Globus pallidus (tissue), 1 donor: ENCODE data around the gene PRKACB.
"Not testable (repeated sequence)": the region's sequence is repeated elsewhere in the genome, so short reads cannot be mapped to it uniquely, and the experiment has no call there.

Experiments
- DNase-seq: peaks from one replicate; pipeline ENCODE4 v3.0.0-alpha.2; 2015; ENCODE audit warnings: low spot score

Gene PRKACB

DNA sequence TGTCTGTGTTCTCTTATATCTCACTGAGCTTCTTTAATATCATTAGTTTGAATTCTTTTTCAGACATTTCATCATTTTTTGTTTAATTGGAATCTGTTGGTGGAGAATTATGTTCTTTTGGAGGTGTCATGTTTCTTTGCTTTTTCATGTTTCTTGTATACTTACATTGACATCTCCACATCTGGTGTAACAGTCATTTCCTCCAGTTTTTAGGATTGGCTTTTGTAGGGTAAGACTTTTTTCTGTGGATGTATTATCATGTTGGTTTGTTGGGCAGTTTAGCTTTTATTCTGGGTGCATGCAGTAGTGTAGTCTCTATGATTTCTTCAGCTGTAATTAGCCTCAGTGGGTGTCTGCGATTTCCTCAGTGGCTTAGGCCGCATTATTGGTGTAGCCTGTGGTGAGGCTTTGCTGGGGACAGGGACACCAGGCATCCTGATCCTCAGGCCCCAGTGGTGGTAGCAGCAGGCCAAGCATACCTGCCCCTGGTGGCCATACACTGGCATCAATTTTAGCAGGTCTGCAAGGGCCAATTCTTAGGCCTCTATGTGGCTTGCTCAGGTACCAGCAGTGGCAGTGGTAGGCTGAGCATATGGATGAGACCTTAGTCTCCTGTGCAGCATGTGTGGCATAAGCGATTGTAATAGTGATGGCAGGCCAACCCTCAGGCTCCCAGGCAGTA is 79.8 kb downstream of the PRKACB start:
- DNase-seq: no peak

DNA sequence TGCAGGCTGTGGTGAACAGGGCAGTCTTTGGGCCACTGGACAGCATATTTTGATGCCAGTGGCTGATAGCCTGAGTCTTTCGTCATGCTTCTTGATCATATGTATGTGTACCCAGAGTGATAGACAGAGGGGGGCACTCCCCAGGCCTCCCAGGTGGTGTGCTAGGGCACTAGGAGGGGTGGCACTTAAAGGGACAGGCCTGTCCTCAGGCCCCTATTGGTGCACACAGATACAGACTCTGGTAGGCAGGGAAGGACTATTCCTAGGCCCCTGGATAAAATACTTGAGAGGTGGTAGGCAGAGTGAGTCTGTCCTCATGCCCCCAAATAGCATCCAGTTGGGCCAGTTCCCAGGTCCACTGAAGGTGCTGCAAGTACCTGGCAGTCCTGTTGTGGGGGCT is 80.8 kb downstream of the PRKACB start:
- no peak for DNase-seq

DNA sequence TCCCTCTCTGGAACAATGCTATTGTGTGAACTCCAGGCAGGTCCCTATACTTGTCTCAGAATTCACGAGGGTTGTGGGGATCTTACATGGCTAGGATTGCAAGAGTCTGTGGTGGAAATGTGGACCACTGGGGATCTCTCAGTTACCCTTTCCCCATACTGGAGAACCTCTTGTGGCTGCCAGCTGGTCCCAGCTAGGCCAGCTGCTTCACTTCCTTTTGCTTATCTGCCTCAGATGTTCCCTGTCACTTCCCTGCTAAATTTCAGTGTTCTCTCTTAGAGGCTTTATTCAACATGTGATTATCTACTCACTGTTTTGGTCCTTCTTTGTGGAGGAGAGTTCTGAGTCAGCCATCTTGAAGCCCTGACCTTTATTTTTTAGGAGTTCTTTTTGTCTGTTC is 81.6 kb downstream of the PRKACB start:
- no peak for DNase-seq

DNA sequence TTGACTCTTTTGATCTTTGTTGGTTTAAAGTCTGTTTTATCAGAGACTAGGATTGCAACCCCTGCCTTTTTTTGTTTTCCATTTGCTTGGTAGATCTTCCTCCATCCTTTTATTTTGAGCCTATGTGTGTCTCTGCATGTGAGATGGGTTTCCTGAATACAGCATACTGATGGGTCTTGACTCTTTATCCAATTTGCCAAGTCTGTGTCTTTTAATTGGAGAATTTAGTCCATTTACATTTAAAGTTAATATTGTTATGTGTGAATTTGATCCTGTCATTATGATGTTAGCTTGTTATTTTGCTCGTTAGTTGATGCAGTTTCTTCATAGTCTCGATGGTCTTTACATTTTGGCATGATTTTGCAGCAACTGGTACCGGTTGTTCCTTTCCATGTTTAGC is 88.6 kb downstream of the PRKACB start:
- not testable (repeated sequence) for DNase-seq

DNA sequence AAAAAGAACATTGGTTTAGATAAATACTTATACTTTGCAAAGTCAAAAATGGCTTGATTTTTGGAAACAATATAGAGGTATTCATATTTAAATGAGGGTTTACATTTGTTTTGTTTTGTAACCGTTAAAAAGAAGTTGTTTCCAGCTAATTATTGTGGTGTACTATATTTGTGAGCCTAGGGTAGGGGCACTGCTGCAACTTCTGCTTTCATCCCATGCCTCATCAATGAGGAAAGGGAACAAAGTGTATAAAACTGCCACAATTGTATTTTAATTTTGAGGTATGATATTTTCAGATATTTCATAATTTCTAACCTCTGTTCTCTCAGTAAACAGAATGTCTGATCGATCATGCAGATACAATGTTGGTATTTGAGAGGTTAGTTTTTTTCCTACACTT is 92.2 kb downstream of the PRKACB start:
- no peak for DNase-seq

DNA sequence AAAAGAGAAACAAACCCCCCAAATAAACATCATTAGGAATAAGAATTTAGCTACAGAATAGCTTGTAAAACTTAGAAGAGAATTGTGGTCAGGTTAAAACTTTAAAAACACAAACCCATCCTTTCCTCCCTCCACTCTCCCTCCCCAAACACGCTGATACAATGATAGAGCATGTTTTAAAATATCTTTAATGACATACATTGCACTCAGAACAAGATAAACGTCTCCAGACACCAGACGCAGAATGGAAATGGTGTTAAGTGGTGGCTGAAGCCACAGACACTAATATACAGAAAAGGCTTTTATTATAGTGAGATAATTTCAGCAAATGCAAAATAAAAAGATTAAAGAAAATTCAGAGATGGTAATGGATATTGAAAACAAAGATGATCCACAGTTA is 98.6 kb downstream of the PRKACB start:
- DNase-seq: no peak

DNA sequence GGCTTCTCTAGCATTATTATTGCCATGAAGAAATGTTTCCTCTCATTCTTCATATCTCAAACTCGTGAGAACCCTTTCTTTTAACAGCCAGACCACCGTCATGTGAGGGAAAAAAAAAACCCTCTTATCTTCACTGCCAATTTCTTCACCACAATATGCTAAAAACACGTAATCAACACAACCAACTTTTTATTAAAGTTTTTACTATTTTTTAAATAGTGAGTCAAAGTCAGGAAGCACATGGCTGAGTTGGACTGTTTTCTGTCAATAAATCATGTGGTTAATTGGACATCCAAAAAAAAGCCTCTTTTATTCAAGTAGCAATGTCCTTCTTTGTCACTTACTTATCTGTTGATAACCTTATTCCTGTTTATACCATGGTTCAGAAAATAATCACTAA is 101.5 kb downstream of the PRKACB start:
- DNase-seq: no peak

DNA sequence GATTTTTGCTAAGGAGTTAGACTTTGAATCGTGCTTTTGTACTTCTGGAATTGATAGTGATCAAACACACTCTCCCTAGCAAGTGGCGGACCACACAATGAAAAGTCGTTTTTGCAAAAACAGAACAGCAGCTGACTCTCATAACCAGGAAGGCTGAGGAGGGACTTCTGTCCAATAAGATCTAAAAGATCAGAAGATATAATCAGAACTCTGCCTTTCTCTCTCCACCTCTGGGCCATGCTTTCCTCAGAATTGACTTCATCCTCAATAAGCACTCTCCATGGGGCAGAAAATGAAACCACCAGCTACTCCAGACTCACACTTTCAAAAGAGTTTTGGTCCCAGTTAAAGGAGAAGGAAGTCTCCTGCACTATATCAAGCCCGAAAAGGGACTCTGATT is 102.1 kb downstream of the PRKACB start:
- peak; percentile 34 for DNase-seq

DNA sequence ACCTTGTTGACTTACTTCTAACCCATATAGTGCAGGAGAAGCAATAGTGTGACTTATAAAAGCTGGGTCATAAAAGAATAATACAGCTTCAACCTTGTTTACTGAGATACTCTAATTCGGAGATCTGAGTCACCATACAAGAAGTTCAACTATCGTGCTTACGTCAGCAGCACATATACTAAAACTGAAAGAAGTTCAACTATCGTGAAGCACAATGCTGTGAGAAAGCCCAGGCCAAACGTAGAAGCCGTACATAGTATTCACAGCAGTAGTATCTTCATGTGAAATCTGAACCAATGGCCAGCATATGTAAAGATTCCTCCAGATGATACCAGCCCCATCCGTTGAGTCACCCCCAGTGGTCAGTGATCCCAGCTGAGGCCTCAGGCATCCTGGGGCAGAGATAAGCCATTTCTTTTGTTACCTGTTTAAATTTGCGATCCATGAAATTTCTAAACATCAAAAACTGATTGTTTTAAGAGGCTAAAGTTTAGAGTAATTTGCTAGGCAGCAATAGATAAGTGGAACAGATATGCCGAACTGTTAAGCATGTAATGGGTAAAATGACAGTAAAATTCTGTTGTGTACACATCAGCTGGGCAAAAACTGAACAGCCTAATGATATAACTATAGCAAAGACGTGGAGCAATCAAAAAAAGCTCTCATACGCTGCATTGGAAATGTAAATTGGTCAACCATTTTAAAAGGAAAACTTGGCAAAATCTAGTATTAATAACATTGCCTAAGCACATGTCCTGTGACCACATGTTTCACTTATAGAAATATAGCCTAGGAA is 103.6 kb downstream of the PRKACB start:
- no peak for DNase-seq

DNA sequence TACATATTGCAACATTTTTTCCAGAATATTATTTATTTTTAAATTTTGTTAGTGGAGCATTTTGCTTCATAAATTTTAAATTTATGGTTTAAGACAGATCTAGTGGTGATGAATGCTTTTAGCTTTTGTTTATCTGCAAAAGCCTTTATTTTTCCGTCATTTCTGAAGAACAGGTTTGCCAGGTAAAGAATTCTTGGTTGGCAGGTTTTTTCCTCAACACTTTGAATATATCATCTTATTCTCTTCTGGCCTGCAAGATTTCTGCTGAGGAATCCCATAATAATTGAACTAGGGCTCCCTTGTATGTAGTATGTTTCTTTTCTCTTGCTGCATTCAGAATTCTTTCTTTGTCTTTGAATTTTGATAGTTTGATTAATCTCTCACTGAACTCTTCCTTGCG is 106.6 kb downstream of the PRKACB start:
- no peak for DNase-seq

DNA sequence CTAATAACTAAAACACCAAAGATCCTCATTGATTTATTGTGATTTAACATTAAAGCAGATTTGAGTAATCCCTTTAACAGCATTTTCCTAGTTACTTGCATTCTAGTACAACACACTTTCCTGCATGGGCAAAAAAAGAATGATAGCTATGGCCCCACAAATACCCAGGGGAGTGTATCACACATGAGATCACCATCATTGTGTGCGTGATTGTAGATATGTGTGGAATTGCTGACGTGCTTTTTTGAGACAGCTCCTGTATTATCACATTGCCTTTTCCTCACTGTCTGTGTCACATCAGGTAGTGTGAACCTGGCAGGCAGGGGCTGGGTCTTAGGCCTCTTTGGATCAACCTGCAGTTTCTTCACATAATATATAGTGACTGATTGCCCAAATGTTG is 109.0 kb downstream of the PRKACB start:
- no peak for DNase-seq

DNA sequence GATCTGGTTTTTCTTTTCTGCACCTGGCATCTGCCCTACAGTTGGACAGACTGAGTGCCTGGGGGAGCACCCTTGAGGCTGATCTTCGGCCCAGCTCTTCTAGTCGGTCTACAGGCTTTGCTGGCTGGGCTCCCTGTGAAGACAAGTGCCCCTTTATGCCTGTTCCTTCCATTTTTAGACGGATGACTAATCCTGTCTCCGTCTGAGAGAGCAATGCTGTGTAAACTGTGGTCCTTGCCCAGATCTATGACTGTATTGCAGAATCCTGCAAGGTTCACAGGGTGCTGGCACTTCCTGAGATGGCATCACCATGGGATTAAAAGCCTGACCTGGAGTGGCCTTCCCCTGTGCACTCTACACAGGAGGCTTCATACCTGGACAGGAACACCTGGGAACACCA is 109.8 kb downstream of the PRKACB start:
- DNase-seq: peak; percentile 96

DNA sequence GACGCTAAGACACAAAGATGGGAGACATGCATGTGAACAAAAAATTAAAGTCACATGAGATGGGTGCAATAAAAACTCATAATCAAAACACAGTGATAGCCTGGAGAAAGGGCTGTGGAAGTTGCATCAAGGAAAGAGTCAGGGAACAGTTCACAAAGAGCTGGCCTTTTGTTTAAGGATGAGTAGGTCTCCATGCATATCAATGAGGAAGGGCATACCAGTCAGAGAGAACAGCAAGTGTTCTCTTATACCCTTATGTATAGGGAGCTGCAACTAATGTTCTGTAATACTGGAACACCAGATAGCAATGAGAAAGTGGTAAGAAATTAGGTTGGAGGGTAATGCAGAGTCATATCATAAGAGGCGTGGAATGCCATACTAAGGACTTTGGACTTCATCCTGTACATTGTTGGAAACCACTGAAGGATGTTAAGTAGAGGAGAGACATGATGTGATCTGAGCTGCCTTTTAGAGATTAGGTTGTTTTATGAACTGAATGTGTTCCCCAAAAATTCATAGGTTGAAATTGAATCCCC is 110.7 kb downstream of the PRKACB start:
- no peak for DNase-seq

DNA sequence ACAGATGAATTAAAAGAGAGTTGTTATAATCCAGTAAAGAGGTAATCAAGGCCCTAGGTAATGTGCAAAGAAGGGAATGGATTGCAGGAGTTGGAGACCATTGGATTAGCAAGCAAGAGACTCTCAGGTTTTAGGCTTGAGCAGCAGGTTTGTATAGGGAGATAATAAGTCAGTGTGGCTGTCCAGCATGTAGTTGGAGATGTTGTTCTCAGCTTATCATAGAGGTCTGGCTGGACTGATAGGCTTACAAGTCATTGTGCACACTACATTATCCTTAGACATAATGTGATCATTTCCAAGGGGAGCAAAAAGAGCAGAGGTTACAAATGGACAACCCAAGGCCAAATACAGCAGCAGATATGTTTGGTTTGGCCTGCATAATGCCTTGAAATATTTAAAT is 111.5 kb downstream of the PRKACB start:
- no peak for DNase-seq

DNA sequence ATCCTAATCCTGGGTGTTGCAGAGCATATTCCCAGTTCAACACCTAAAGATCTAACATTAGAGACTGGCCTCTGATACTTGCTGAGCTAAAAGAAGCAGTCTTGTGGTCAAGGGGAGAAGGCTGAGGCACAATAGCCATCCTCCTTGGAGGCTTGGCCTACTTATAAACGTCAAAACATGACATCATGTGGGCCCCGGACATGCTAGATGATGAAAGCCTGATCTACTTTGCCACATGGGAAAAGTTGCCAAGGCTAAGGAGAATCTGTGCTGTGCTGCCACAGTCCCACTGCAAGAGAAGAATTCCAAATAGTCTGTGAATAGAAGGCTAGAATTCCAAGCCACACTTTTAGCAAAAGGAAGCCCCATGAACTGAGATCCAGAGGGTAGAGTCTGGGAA is 113.5 kb downstream of the PRKACB start:
- no peak for DNase-seq

DNA sequence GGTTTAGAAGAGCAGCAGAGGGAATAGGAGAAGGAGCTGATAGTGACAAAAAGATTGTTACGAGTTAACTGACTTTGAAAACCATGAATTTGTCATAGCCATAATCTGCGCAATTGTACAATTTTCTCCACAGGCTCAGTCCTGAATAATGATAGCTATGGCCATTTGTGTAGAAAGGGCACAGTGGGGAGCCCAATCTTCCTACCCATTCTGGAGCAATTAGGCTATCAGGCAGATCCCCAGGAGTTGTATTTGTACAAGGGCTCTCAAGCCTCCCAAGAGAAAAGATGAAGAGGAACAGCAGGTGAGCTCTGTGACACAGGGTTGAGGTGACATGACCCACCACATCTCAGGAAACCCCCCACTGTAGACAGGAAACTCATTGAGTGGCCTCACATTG is 115.3 kb downstream of the PRKACB start:
- no peak for DNase-seq

DNA sequence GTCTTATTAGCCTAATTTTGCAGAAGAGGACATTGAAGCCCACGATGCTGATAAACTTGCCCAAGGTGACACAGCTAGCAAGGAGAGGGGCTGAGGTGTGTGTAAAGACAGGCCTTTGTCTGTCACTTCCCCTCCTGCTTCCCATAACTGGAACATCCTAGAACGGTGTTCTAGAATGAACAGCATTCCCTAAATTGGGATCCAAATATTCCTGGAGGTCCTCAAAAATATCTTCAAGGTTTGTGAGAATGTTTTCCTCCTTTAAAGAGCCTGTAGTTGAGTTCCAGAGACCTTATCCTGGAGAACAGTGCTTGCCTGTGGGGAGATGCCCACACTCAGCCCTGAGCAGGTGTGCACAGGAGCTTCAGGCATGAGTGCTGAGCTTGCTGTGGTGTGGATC is 115.9 kb downstream of the PRKACB start:
- DNase-seq: no peak

DNA sequence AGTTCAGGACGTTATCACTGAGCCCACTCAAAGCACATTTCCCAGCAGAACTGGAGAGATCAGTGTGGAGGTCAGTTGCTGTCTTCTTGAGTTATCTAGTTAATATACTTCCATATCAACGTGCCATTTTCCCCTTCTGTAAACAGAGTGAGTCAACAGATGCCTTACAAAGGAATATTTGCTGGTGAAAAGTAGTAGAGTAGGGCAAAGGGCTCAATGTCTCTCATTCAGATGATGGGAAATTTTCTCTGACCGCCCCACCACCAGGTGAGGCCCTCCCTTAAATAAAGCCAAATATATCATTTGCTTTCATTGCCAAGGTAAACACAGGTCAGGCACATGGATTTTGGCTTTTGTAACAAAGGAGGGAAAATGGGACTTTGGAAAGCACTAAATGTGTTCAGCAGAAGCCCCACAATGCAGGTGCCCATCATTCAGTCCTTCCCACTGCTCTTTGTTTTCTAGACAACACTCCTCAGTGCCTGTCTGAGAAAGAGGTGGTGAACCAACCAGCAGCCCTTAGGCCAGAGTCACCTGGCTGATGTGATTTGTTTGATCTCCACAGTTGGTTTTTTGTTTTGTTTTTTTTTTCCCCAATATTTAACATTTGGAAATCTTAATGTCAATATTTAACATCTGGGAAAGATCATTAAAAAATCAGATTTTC is 116.9 kb downstream of the PRKACB start:
- no peak for DNase-seq

DNA sequence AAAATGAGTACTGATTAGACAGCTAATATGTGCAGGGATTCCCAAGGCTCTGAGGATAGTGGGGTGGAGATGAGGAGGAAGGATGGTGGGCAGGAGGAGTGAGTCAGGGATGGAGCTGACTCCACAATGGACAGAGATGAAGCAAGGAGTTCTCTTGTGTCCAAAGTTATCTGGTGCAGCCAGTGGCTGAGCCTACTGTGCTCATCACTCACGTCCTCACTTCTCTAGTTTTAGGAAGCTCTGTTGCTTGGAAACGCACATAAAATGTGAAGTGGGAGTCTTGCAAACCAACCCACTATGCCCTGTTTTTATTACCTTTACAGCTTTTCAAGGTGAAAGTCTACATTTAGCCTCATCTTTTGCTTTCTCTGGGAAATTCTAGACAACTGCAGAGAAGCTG is 120.9 kb downstream of the PRKACB start:
- DNase-seq: no peak

DNA sequence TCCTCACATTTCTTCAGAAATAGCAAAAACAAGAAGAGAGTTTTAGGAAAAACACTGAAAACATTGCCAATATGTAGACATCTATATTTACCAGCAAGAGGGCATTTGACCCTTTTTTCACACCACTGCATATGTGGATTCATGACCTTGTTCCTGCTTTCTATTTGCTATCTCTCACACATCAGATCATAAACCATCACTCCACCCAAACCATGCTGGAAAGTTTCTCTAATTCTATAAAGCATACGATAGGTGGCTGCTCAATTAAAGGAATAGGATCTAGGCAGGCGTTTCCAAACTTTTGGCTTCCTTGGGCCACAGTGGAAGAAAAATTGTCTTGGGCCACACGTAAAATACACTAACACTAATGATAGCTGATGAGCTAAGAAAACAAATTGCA is 121.8 kb downstream of the PRKACB start:
- DNase-seq: no peak

DNA sequence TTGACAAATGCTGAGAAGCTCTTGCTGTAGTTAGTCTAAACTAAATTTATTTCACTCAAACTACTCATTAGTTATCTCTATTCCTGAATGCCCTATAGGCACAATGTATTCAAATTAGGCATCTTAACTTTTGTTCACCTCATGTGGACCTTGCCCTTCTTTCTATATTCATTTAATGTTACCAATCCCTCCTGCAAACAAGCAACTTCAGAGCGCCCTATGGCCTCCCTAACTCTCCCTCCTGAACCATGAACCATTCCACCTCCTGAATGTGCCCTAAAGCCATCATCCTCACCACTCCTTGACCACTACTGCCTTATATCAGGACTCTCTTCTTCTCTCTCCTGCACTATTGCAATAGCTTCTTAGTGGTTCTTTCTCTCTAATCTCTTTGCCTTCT is 122.7 kb downstream of the PRKACB start:
- DNase-seq: no peak

DNA sequence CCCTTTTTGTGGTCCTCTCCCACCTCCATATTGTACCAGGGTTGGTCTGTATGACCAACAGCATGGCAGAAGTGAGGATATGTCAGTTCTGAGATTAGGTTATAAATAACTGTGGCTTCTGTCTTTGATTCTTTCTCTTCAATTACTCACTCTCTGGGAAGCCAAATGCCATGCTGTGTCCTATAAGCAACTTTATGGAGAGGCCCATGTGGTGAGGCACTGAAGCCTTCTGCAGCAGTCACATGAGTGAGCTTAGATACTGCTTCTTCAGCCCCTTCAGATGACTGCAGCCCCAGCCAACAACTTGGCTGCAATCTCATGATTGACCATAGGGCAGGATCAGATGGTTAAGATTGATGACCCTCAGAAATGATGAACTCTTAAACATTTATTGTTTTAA is 123.4 kb downstream of the PRKACB start:
- DNase-seq: no peak

DNA sequence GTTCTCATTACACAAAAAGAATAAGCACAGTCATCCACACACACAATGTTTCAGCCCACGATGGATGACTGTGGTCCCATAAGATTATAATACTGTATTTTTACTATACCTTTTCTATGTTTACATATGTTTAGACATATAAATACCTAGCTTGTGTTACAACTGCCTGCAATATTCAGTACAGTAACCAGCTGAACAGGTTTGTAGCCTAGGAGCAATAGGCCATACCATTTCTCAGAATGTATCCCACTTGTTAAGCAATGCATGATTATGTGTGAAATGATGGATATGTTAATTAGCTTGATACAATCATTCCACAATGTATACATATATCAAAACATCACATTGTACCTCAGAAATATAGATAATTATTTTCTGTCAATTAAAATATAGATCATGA is 124.3 kb downstream of the PRKACB start:
- no peak for DNase-seq
